ENCODE measurements around the gene PHF21B.

DNA sequence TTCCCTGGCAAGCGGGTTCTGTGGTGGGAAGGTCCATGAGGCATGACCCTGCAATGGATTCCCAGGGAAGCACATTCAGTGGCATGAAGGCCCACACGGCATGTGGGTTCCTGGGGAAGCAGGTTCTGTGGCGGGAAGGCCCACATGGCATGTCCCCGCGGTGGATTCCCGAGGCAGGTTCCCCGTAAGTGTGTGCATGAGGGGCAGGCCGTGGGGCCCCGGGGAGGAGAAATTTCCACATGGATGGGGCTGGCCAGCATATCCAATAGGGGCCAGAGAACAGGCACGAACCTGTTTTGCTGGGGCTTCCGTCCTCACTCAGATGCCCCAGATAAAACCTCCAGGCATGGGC is 83.7 kb downstream of the PHF21B start:
- TF ChIP-seq, protein P1, sequence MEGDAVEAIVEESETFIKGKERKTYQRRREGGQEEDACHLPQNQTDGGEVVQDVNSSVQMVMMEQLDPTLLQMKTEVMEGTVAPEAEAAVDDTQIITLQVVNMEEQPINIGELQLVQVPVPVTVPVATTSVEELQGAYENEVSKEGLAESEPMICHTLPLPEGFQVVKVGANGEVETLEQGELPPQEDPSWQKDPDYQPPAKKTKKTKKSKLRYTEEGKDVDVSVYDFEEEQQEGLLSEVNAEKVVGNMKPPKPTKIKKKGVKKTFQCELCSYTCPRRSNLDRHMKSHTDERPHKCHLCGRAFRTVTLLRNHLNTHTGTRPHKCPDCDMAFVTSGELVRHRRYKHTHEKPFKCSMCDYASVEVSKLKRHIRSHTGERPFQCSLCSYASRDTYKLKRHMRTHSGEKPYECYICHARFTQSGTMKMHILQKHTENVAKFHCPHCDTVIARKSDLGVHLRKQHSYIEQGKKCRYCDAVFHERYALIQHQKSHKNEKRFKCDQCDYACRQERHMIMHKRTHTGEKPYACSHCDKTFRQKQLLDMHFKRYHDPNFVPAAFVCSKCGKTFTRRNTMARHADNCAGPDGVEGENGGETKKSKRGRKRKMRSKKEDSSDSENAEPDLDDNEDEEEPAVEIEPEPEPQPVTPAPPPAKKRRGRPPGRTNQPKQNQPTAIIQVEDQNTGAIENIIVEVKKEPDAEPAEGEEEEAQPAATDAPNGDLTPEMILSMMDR (optimal IDR thresholded peaks at IDR 0.05 in 1 of 3, IDR thresholded peaks at IDR 0.05 in 1 of 3, conservative IDR thresholded peaks at IDR 0.05 in 1 of 3; ENCODE audit: extremely low read depth in 1 of 3, insufficient read depth in 2 of 3, low read length in 3 of 3), result no peak
- TF ChIP-seq EZH2 (IDR thresholded peaks at IDR 0.05; ENCODE audit: low read length), result no peak

Measured in keratinocyte (primary cell).